ENCODE data around the gene FOXQ1. TPM values are rescaled to one million over a fixed set of nuclear protein-coding genes. Genes with fewer than 3 reads are reported as not detected.

The FOXQ1 gene
- total RNA-seq, 1 donor from 2014 or later, result 1.1 TPM

DNA sequence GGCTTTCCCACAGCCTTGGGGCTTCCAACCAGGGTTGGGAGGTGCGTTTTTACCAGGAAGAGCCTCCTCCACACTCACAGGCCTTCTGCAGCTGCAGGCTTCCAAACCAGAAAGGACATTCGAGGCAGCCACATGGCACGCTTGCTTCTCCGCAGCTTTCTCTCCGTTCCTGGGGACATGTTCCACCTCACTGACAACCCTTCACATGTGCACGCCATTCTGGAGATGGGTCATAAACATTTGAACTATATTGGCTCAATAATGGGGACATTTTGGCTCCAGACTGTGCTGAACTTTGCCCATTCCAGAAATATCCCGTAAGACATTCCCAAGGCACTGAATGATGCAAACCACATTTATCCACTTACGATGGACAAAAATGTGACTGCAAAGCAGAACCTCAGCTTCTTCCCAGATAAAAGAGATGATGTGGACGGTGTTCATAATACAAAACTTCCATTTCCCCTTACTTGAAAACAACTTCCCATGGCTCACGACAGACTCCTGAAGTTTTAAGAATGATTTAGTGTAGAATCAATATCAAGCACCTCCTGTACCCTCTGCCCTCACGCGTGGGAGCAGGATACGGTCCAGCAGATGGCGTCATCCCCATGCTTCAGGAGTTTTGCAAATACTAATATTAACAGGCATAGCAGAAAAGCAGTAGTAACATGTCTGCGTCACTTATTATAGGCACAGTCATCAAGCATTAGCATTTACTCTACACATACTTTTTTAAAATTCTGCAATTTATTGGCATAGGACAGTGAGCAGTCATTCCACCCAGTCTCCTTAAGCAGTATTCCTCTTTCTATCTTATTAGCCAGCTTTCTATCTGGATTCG, 52.1 kb downstream of the FOXQ1 start:
- DNase-seq, result no peak

Other genes starting within 250 kb of the FOXQ1 start
- gene FOXF2, start 77.5 kb downstream of the FOXQ1 start, total RNA-seq, result 1.2 TPM

Data from occipital lobe (tissue), 2 donors.